ENCODE measurements around the gene YAP1. TPM values are rescaled to one million over a fixed set of nuclear protein-coding genes. Genes with fewer than 3 reads are reported as not detected.

YAP1 gene
- total RNA-seq, 1 donor from 2014 or later = 129 TPM

DNA sequence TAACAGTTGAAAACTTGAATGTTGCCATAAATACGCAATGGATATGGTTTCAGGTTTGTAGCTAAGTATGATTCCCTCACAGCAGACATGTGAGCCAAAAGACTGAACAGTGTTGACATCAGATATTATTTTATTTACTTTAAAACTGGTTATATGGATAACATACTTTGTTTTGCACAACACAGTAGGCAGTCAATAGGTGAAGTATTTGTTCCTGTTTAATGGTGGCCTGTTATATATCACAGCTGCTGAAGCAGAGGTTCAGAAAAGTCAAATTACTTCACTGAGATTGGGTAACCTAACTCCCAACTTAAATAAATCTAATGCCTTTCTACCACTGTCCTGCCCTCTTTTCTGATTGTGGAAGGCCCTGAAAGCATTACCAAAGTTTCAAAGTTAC lies 44.6 kb downstream of the YAP1 start:
- Histone ChIP-seq H3K79me2 (ENCODE audit: insufficient read depth, low read length) (peaks cover 100% of the 10 kb centered on the region), H3K9ac (ENCODE audit: low read length) (no peak overlapping the region), H3K27ac (ENCODE audit: low read depth, low read length) (no peak overlapping the region), H2AFZ (ENCODE audit: low read depth, low read length) (no peak overlapping the region), H3K4me2 (ENCODE audit: low read length) (no peak overlapping the region), H4K20me1 (ENCODE audit: insufficient read depth, low read length) (peaks cover 83% of the 10 kb centered on the region), H3K4me1 (ENCODE audit: insufficient read depth, low read length) (peaks cover 14% of the 10 kb centered on the region), H3K9me3 (ENCODE audit: insufficient read depth, low read depth, low read length) (no peaks in the 10 kb centered on the region), H3K36me3 (ENCODE audit: insufficient read depth, low read length) (no peaks in the 10 kb centered on the region), H3K4me3 (ENCODE audit: insufficient read depth, low read depth, low read length) (no peak overlapping the region), H3K27me3 (ENCODE audit: insufficient read depth, low read length) (no peaks in the 10 kb centered on the region)
- no peak for TF ChIP-seq EZH2 (IDR thresholded peaks at IDR 0.05; ENCODE audit: insufficient read depth, low read length)
- TF ChIP-seq, protein P1, sequence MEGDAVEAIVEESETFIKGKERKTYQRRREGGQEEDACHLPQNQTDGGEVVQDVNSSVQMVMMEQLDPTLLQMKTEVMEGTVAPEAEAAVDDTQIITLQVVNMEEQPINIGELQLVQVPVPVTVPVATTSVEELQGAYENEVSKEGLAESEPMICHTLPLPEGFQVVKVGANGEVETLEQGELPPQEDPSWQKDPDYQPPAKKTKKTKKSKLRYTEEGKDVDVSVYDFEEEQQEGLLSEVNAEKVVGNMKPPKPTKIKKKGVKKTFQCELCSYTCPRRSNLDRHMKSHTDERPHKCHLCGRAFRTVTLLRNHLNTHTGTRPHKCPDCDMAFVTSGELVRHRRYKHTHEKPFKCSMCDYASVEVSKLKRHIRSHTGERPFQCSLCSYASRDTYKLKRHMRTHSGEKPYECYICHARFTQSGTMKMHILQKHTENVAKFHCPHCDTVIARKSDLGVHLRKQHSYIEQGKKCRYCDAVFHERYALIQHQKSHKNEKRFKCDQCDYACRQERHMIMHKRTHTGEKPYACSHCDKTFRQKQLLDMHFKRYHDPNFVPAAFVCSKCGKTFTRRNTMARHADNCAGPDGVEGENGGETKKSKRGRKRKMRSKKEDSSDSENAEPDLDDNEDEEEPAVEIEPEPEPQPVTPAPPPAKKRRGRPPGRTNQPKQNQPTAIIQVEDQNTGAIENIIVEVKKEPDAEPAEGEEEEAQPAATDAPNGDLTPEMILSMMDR (IDR thresholded peaks at IDR 0.05; ENCODE audit: insufficient read depth, low read depth, low read length) = no peak
- Mint-ChIP-seq H3K4me3 (ENCODE audit: unreplicated experiment) (no peak overlapping the region), H3K4me1 (ENCODE audit: low read depth, unreplicated experiment) (peaks cover 25% of the 10 kb centered on the region), H3K27ac (ENCODE audit: unreplicated experiment) (no peak overlapping the region), H3K36me3 (ENCODE audit: low read depth, unreplicated experiment) (peaks cover 2% of the 10 kb centered on the region), H3K9me3 (ENCODE audit: unreplicated experiment) (no peaks in the 10 kb centered on the region), H3K27me3 (ENCODE audit: low read depth, unreplicated experiment) (no peaks in the 10 kb centered on the region)
- DNase-seq (ENCODE audit: low read depth) = no peak
- no peak for FAIRE-seq

DNA sequence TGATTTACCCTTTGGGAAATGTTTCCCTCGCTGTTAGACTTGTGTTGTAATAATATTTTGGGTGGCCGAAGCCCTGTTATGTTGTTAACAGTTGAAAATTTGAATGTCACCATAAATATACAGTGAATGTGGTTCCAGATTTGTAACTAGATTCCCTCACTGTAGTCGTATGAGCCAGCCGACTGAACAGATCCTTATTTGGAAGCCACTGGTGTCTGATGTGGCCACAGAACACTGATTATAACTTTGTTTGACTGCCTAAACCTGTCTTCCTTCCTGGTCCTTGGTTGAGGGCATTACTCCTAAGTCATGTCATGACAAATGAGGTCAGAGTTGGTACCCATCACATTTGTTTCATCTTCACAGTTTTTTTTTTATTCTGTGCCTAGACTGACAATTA lies 45.4 kb downstream of the YAP1 start:
- no peak for DNase-seq (ENCODE audit: low read depth)
- H2AFZ ChIP-seq (ENCODE audit: low read depth, low read length) = no peak overlapping the region
- H3K9ac ChIP-seq (ENCODE audit: low read length) = no peak overlapping the region
- FAIRE-seq = no peak
- H3K4me3 ChIP-seq (ENCODE audit: insufficient read depth, low read depth, low read length) = no peak overlapping the region
- H4K20me1 ChIP-seq (ENCODE audit: insufficient read depth, low read length) = peaks cover 80% of the 10 kb centered on the region
- Mint-ChIP-seq H3K4me1 (ENCODE audit: low read depth, unreplicated experiment) (peaks cover 25% of the 10 kb centered on the region), H3K27me3 (ENCODE audit: low read depth, unreplicated experiment) (no peaks in the 10 kb centered on the region), H3K36me3 (ENCODE audit: low read depth, unreplicated experiment) (peaks cover 2% of the 10 kb centered on the region), H3K9me3 (ENCODE audit: unreplicated experiment) (no peaks in the 10 kb centered on the region), H3K27ac (ENCODE audit: unreplicated experiment) (peak overlapping the region; percentile 73), H3K4me3 (ENCODE audit: unreplicated experiment) (no peak overlapping the region)
- no peak overlapping the region for H3K27ac ChIP-seq (ENCODE audit: low read depth, low read length)
- H3K79me2 ChIP-seq (ENCODE audit: insufficient read depth, low read length) = peaks cover 100% of the 10 kb centered on the region
- no peak overlapping the region for H3K4me2 ChIP-seq (ENCODE audit: low read length)
- peaks cover 14% of the 10 kb centered on the region for H3K4me1 ChIP-seq (ENCODE audit: insufficient read depth, low read length)
- no peaks in the 10 kb centered on the region for H3K9me3 ChIP-seq (ENCODE audit: insufficient read depth, low read depth, low read length)
- H3K27me3 ChIP-seq (ENCODE audit: insufficient read depth, low read length) = no peaks in the 10 kb centered on the region
- H3K36me3 ChIP-seq (ENCODE audit: insufficient read depth, low read length) = no peaks in the 10 kb centered on the region
- TF ChIP-seq EZH2 (IDR thresholded peaks at IDR 0.05; ENCODE audit: insufficient read depth, low read length) = no peak
- TF ChIP-seq, protein P1 (IDR thresholded peaks at IDR 0.05; ENCODE audit: insufficient read depth, low read depth, low read length) = no peak

DNA sequence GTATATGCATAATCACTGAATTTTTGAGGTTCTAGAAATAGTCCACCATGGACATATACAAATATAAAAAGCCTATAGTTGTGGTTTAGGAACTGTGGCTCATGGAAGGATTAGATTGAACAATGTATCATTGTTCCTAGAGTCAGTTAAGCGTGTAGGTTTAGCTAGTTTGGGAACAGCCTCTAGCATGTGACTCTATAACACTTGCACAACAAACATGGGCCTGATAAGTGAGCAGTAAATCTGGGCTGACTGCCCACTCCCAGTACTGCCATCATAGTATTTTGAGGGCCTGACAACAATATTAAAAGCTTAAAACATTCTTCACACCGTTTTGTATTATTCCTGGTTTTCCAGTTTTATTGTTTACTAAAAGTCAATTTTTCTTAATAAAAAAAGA lies 47.0 kb downstream of the YAP1 start:
- DNase-seq (ENCODE audit: low read depth) (peak; percentile 79), FAIRE-seq (no peak)

More for the DNA sequence above, 47.0 kb downstream of the YAP1 start:
- Mint-ChIP-seq H3K4me3 (ENCODE audit: unreplicated experiment) (no peak overlapping the region), H3K27me3 (ENCODE audit: low read depth, unreplicated experiment) (no peaks in the 10 kb centered on the region), H3K27ac (ENCODE audit: unreplicated experiment) (no peak overlapping the region), H3K4me1 (ENCODE audit: low read depth, unreplicated experiment) (peaks cover 29% of the 10 kb centered on the region), H3K9me3 (ENCODE audit: unreplicated experiment) (no peaks in the 10 kb centered on the region), H3K36me3 (ENCODE audit: low read depth, unreplicated experiment) (peaks cover 1% of the 10 kb centered on the region)
- Histone ChIP-seq H3K36me3 (ENCODE audit: insufficient read depth, low read length) (no peaks in the 10 kb centered on the region), H3K4me1 (ENCODE audit: insufficient read depth, low read length) (peaks cover 14% of the 10 kb centered on the region), H3K9ac (ENCODE audit: low read length) (no peak overlapping the region), H3K9me3 (ENCODE audit: insufficient read depth, low read depth, low read length) (no peaks in the 10 kb centered on the region), H3K4me3 (ENCODE audit: insufficient read depth, low read depth, low read length) (no peak overlapping the region), H3K79me2 (ENCODE audit: insufficient read depth, low read length) (peaks cover 100% of the 10 kb centered on the region), H3K27ac (ENCODE audit: low read depth, low read length) (no peak overlapping the region), H4K20me1 (ENCODE audit: insufficient read depth, low read length) (peaks cover 69% of the 10 kb centered on the region), H3K27me3 (ENCODE audit: insufficient read depth, low read length) (no peaks in the 10 kb centered on the region), H3K4me2 (ENCODE audit: low read length) (no peak overlapping the region), H2AFZ (ENCODE audit: low read depth, low read length) (no peak overlapping the region)
- no peak for TF ChIP-seq EZH2 (IDR thresholded peaks at IDR 0.05; ENCODE audit: insufficient read depth, low read length)
- TF ChIP-seq, protein P1 (IDR thresholded peaks at IDR 0.05; ENCODE audit: insufficient read depth, low read depth, low read length) = no peak
